H1 (cell line): Measurements from ENCODE around the gene FOXO6. TPM values are rescaled to one million over a fixed set of nuclear protein-coding genes. Genes with fewer than 3 reads are reported as not detected.

ENCODE experiments used
- ATF2 ChIP-seq: IDR thresholded peaks from 2 replicates; pipeline ENCODE4 v1.6.1; 2012; ENCODE audit warnings: low read length, inconsistent platforms
- CEBPB ChIP-seq: IDR thresholded peaks from 2 replicates; pipeline ENCODE4 v1.6.1; 2012; ENCODE audit warnings: low read depth, low read length
- FOSL1 ChIP-seq: IDR thresholded peaks from 2 replicates; pipeline ENCODE4 v1.6.1; 2011; ENCODE audit warnings: mild to moderate bottlenecking, low read depth, low read length, moderate library complexity; ENCODE audit not compliant: insufficient read depth
- HDAC6 ChIP-seq: IDR thresholded peaks from one replicate; pipeline ENCODE4 v1.7.1; 2012; ENCODE audit warnings: low read depth, mild to moderate bottlenecking, inconsistent platforms, low read length, moderate library complexity
- NANOG ChIP-seq: IDR thresholded peaks from 2 replicates; pipeline ENCODE4 v1.6.1; 2011; ENCODE audit warnings: low read length, low read depth, mild to moderate bottlenecking, inconsistent platforms; ENCODE audit not compliant: insufficient read depth, poor library complexity, severe bottlenecking
- TAF7 ChIP-seq: optimal IDR thresholded peaks from 2 replicates; pipeline ENCODE3; 2011; ENCODE audit warnings: low read depth, mild to moderate bottlenecking, inconsistent platforms, low read length, moderate library complexity, borderline replicate concordance
- polyA plus RNA-seq, 7 experiments: library from polyadenylated mRNA; depleted of rRNA in 3 of 7; stranded (reverse) in 5 of 7; unstranded in 2 of 7; fragments of >200 nt in 5 of 7; fragments of 200-250 nt in 2 of 7; gene quantifications; 1 replicate in 5 of 7; 2 replicates in 1 of 7; 4 replicates in 1 of 7; pipeline versions ENCODE4 v1.2.1 to v1.2.3, GENCODE V29; 2011 to 2013; ENCODE audit warnings: missing spikeins in 2 of 7, mixed read lengths in 2 of 7
- total RNA-seq: library from RNA; stranded (reverse); fragmentation: NEBNext Ultra II Directional; extraction: Animal tissue kit (Norgen Biotek cat#: 25700); gene quantifications from 2 replicates; pipeline ENCODE4 v1.2.1, GENCODE V29; 2021

Gene FOXO6
- total and polyA plus RNA-seq, 2 of the 8 experiments (the other 6 are each of a cell fraction or from before 2014, with no cell fraction given), result 0.59 to 3.0 TPM

- TF ChIP-seq TAF7 (no peak), FOSL1 (no peak), HDAC6 (no peak), CEBPB (no peak), NANOG (no peak), ATF2 (no peak)
- TF ChIP-seq, all 59 proteins: peak for 0
Measured at GRCh38 chr1:41347276-41347675, 14.0 kb upstream of the FOXO6 start (continued).
